ENCODE measurements around the gene OPN3.

- TF ChIP-seq POLR2A (IDR thresholded peaks at IDR 0.05; ENCODE audit: low read depth, low read length): no peak
- no peak for TF ChIP-seq SPI1 (IDR thresholded peaks at IDR 0.05; ENCODE audit: low read depth, low read length)
Measured at GRCh38 chr1:241652012-241652411, 11.8 kb upstream of the OPN3 start, which contains the start of gene WDR64.

Measured in GM12891 (cell line).